PC-3 (cell line): ENCODE data around the gene TAF1D. TPM values are rescaled to one million over a fixed set of nuclear protein-coding genes. Genes with fewer than 3 reads are reported as not detected.

Experiments used
- ATAC-seq: fragments of 200-7000 bp; cut with Tn5 transposase; 2 replicates; pipeline ENCODE4 v1.9.1; 2020; ENCODE audit warnings: mild to moderate bottlenecking, moderate library complexity
- BruUV-seq: library from RNA; stranded (reverse); fragments of 400-500 nt; replicated peaks from 2 replicates; lab custom pipeline; 2021; lab: Mats Ljungman, UMichigan
- CTCF ChIA-PET: fragments of 300-600 bp; sonication (Branson Sonifier 250); formaldehyde crosslinking; loops from one replicate; lab custom pipeline; 2022; ENCODE audit warnings: antibody characterized with exemption; lab: Charles Lee
- POLR2A ChIA-PET: fragments of 300-600 bp; sonication (Branson Sonifier 250); formaldehyde crosslinking; loops from one replicate; lab custom pipeline; 2022; ENCODE audit warnings: antibody characterized with exemption; ENCODE audit not compliant: unreplicated experiment; lab: Charles Lee
- DNase-seq: peaks from one replicate; pipeline ENCODE4 v3.0.0-alpha.2; 2015
- H2AFZ ChIP-seq: fragments of 300-600 bp; sonication (generic); 2 replicates; pipeline ENCODE4 v1.6.0; 2016; ENCODE audit warnings: antibody characterized with exemption, low read length
- H3F3A ChIP-seq: fragments of 300-600 bp; sonication (generic); one replicate; pipeline ENCODE4 v1.6.0; 2017; ENCODE audit warnings: antibody characterized with exemption, low read length, control low read depth, mild to moderate bottlenecking; ENCODE audit not compliant: unreplicated experiment
- H3K27ac ChIP-seq: fragments of 300-600 bp; sonication (generic); 2 replicates; pipeline ENCODE4 v1.5.1; 2016; ENCODE audit warnings: mild to moderate bottlenecking, low read length
- H3K27me3 ChIP-seq: fragments of 300-600 bp; sonication (generic); 2 replicates; pipeline ENCODE4 v1.6.1; 2016; ENCODE audit warnings: low read length, mixed read lengths
- H3K36me3 ChIP-seq: fragments of 300-600 bp; sonication (generic); 2 replicates; pipeline ENCODE4 v1.6.1; 2016; ENCODE audit warnings: low read depth, mixed run types, low read length, mixed read lengths
- H3K4me1 ChIP-seq: fragments of 300-600 bp; sonication (generic); 2 replicates; pipeline ENCODE4 v1.5.1; 2016; ENCODE audit warnings: low read length; ENCODE audit not compliant: insufficient read depth
- H3K4me2 ChIP-seq: fragments of 300-600 bp; sonication (generic); 2 replicates; pipeline ENCODE4 v1.6.0; 2016; ENCODE audit warnings: low read length
- H3K4me3 ChIP-seq: fragments of 300-600 bp; sonication (generic); 2 replicates; pipeline ENCODE4 v1.5.1; 2016; ENCODE audit warnings: mild to moderate bottlenecking, low read length, mixed read lengths
- H3K79me2 ChIP-seq: fragments of 300-600 bp; sonication (generic); 2 replicates; pipeline ENCODE4 v1.6.1; 2017; ENCODE audit warnings: low read length, mixed read lengths
- H3K9ac ChIP-seq: fragments of 300-600 bp; sonication (generic); 2 replicates; pipeline ENCODE4 v1.6.0; 2016; ENCODE audit warnings: mild to moderate bottlenecking, low read length
- H3K9me2 ChIP-seq: fragments of 300-600 bp; sonication (generic); replicated peaks from 2 replicates; pipeline ENCODE4 v1.6.1; 2016; ENCODE audit warnings: mixed run types, low read length, mixed read lengths
- H3K9me3 ChIP-seq: fragments of 300-600 bp; sonication (generic); 2 replicates; pipeline ENCODE4 v1.6.1; 2016; ENCODE audit warnings: low read length, mixed read lengths
- H4K20me1 ChIP-seq: fragments of 300-600 bp; sonication (generic); 2 replicates; pipeline ENCODE4 v1.6.1; 2016; ENCODE audit warnings: low read length, mixed read lengths
- EZH2 ChIP-seq: fragments of 300-600 bp; sonication (generic); IDR thresholded peaks from one replicate; pipeline ENCODE4 v1.6.1; 2017; ENCODE audit warnings: antibody characterized with exemption, mild to moderate bottlenecking, low read length; ENCODE audit not compliant: unreplicated experiment
- EZH2phosphoT487 ChIP-seq: fragments of 300-600 bp; sonication (generic); IDR thresholded peaks from 2 replicates; pipeline ENCODE4 v1.6.1; 2018; ENCODE audit warnings: mild to moderate bottlenecking, antibody characterized with exemption, low read length, borderline replicate concordance
- intact Hi-C: fragments of 100-400 bp; cut with micrococcal nuclease; formaldehyde crosslinking; loops from 2 replicates; pipeline ENCODE4 v1.9.0; 2023
- total RNA-seq: library from RNA; depleted of rRNA; stranded (reverse); fragments of >200 nt; gene quantifications from 2 replicates; pipeline ENCODE4 v1.2.3, GENCODE V29; 2014
- TF ChIP-seq, protein P1 (sequence below): fragments of 300-600 bp; sonication (generic); conservative IDR thresholded peaks from 2 replicates; pipeline ENCODE4 v1.5.1; 2017; ENCODE audit warnings: antibody characterized with exemption, low read depth, mild to moderate bottlenecking, low read length

The TAF1D gene
- total RNA-seq, 1 experiment from 2014 or later = 135 TPM

DNA sequence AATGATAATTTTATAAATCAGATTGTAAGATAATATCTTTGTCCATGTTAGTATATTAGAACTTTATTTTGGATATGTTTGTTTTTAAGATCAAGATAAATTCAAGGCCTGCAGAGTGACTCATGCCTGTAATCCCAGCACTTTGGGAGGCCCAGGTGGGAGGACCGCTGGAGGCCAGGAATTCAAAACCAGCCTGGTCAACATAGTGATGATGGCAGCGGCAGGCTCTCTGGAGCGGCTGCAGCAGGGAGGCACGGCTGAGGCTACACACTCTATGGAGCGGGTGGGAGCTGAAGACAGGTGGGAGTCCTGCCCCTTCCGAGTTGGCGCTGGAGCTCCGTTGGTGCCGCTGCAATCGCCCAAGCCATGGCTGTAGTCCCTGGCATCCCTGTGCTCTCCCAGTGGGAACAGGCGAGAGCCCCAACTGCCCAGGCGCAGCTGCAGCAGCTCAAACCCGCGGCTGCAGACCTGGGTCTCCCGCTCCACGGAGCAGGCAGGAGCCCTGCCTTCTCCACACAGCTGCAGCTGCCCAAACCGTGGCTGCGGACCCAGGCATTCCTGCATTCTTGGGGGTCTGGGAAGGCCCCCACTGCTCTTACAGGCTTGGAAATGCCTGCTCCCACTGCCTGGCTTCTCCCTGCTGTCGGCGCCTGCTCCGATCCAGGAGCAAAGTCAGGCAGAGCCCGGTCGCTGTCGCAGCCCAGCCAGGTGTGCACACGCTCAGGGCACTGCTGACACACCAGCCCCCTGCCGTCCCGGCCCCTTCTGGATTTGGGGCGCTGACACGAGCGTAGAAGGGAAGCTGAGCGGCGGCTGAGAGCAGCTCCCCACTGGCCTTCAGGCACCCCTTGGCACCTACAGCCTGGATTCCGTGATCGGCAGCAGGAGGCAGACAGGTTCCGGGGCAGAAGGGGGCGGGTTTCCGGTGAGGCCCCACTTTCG lies 16.9 kb upstream of the TAF1D start:
- Histone ChIP-seq H3K79me2 (no peaks in the 10 kb centered on the region), H3K36me3 (peaks cover 8% of the 10 kb centered on the region; the same call in 1 of the 2 replicates), H3F3A (no peaks in the 10 kb centered on the region), H4K20me1 (no peaks in the 10 kb centered on the region), H3K9me2 (no peaks in the 10 kb centered on the region), H3K27me3 (no peaks in the 10 kb centered on the region), H3K4me2 (no peak overlapping the region), H3K27ac (no peak overlapping the region), H3K9ac (no peak overlapping the region), H2AFZ (no peak overlapping the region), H3K4me1 (no peaks in the 10 kb centered on the region), H3K4me3 (no peak overlapping the region), H3K9me3 (no peaks in the 10 kb centered on the region)
- ChIA-PET POLR2A (no interaction called here), CTCF (no interaction called here)
- ATAC-seq = no peak
- intact Hi-C loops = no loop called here
- DNase-seq = no peak
- TF ChIP-seq, protein P1, sequence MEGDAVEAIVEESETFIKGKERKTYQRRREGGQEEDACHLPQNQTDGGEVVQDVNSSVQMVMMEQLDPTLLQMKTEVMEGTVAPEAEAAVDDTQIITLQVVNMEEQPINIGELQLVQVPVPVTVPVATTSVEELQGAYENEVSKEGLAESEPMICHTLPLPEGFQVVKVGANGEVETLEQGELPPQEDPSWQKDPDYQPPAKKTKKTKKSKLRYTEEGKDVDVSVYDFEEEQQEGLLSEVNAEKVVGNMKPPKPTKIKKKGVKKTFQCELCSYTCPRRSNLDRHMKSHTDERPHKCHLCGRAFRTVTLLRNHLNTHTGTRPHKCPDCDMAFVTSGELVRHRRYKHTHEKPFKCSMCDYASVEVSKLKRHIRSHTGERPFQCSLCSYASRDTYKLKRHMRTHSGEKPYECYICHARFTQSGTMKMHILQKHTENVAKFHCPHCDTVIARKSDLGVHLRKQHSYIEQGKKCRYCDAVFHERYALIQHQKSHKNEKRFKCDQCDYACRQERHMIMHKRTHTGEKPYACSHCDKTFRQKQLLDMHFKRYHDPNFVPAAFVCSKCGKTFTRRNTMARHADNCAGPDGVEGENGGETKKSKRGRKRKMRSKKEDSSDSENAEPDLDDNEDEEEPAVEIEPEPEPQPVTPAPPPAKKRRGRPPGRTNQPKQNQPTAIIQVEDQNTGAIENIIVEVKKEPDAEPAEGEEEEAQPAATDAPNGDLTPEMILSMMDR = no peak
- TF ChIP-seq EZH2phosphoT487 (no peak), EZH2 (no peak)
- no TSS peak for BruUV-seq

DNA sequence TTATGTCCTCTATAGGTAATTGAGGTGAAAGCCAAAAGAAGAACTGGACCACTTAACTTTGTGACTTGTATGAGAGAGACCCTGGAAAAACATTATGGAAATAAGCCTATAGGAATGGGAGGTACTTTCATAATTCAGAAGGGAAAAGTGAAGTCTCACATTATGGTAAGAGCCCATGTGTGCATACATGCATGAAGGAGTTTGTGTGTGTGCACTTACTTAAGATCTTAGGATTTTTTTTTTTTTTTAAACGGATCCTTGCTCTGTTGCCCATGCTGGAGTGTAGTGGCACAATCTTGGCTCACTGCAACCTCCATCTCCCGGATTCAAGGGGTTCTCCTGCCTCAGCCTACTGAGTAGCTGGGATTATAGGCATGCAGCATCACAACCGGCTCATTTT lies 16.0 kb upstream of the TAF1D start:
- CTCF ChIA-PET = no interaction called here
- H3K36me3 ChIP-seq = peaks cover 8% of the 10 kb centered on the region; the same call in 1 of the 2 replicates
- H3K4me1 ChIP-seq = no peaks in the 10 kb centered on the region
- no peaks in the 10 kb centered on the region for H3F3A ChIP-seq
- ATAC-seq (no peak), DNase-seq (no peak)
- no peaks in the 10 kb centered on the region for H3K9me2 ChIP-seq
- no TSS peak for BruUV-seq
- H2AFZ ChIP-seq = no peak overlapping the region
- no peaks in the 10 kb centered on the region for H4K20me1 ChIP-seq
- H3K27me3 ChIP-seq = no peaks in the 10 kb centered on the region
- no peaks in the 10 kb centered on the region for H3K79me2 ChIP-seq
- intact Hi-C loops = no loop called here
- H3K27ac ChIP-seq = no peak overlapping the region
- TF ChIP-seq, protein P1 = no peak
- H3K4me3 ChIP-seq = no peak overlapping the region
- H3K9me3 ChIP-seq = no peaks in the 10 kb centered on the region
- POLR2A ChIA-PET = no interaction called here
- H3K9ac ChIP-seq = no peak overlapping the region
- no peak overlapping the region for H3K4me2 ChIP-seq

DNA sequence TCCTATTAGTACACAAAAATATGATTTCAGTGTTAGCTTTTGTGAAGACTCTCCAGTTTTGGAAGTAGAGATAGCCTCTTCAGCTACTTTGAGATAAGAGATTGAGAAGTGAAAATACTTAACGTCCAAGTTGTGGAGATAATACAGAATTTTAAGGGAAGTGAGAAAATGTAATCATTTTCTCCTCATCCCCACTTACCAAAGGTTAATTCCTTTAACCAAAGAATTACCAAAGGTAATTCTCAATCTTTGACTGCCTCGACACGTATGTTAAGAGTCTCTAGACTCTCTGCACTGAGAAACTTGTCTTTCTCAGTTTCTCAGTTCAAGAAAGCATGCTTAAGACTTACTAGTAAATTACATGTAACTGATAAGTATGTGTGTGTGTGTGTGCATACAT lies 15.5 kb upstream of the TAF1D start:
- CTCF ChIA-PET = no interaction called here

More for the DNA sequence above, 15.5 kb upstream of the TAF1D start:
- Histone ChIP-seq H2AFZ (no peak overlapping the region), H4K20me1 (no peaks in the 10 kb centered on the region), H3K9me2 (no peaks in the 10 kb centered on the region), H3K4me1 (no peaks in the 10 kb centered on the region), H3K4me3 (no peak overlapping the region), H3K36me3 (peaks cover 8% of the 10 kb centered on the region; the same call in 1 of the 2 replicates), H3K27me3 (no peaks in the 10 kb centered on the region), H3K27ac (no peak overlapping the region), H3K9me3 (no peaks in the 10 kb centered on the region), H3K79me2 (no peaks in the 10 kb centered on the region), H3F3A (no peaks in the 10 kb centered on the region), H3K4me2 (no peak overlapping the region), H3K9ac (no peak overlapping the region)
- POLR2A ChIA-PET = no interaction called here
- DNase-seq = no peak
- no peak for TF ChIP-seq EZH2
- no peak for TF ChIP-seq EZH2phosphoT487
- TF ChIP-seq, protein P1 = no peak
- intact Hi-C loops = no loop called here
- no TSS peak for BruUV-seq
- no peak for ATAC-seq
